Activated effector memory CD4-positive, alpha-beta T cell treated with anti-CD3 and anti-CD28 coated beads, Interleukin-2, amount 50 U/mL, for 16 hours (primary cell): ENCODE results near the gene TMEM258.
A peak's percentile ranks its signal among the peaks of the same experiment; 100 is the strongest.

ENCODE experiments used
- DNase-seq: peaks from one replicate; pipeline ENCODE4 v3.0.0-alpha.2; 2020

TMEM258 gene

GRCh38 chr11:61754534-61755482 is 37.6 kb downstream of the TMEM258 start:
- no peak for DNase-seq

- no peak for DNase-seq
Measured at GRCh38 chr11:61753672-61754071, 38.7 kb downstream of the TMEM258 start.

DNA sequence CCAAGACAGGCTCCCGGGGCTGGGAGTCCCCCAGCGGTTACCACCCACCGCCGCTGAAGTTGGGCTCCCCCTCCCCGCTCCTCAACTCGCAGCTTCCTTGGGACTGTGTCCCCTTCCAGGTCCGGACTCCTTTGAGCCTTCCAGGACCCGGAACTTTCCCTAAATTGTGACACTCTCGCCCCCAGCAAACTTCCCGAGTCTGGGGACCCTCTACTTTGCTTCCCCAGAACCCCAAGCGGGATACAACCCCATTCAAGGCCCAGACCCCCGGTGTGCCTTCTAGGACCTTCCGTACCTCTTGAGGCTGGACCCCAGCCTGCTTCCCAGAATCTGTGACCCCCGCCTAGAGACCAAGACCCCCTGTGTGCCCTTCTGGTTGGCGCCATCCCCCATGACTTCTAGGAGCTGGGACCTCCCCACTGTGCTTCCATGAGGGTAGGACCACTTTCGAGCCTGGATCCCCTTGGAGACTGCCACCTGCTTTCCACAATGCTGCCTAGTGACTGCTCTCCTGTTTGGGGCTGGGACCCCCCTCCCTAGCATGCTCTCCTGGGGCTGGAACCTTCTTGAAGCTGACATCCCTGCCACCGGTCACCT is 39.4 kb downstream of the TMEM258 start:
- no peak for DNase-seq

GRCh38 chr11:61752117-61752924 is 40.1 kb downstream of the TMEM258 start, which contains the start of gene MYRF:
Gene MYRF (plus strand): TSS chr11:61752636. CDS start chr11:61752745, 109 bp downstream.
- DNase-seq, result peak; percentile 87

- DNase-seq, result no peak
Measured at GRCh38 chr11:61751384-61751783, 41.0 kb downstream of the TMEM258 start.

GRCh38 chr11:61750631-61751273 is 41.6 kb downstream of the TMEM258 start:
- no peak for DNase-seq

- DNase-seq, result no peak
Measured at GRCh38 chr11:61749591-61750217, 42.7 kb downstream of the TMEM258 start.

DNA sequence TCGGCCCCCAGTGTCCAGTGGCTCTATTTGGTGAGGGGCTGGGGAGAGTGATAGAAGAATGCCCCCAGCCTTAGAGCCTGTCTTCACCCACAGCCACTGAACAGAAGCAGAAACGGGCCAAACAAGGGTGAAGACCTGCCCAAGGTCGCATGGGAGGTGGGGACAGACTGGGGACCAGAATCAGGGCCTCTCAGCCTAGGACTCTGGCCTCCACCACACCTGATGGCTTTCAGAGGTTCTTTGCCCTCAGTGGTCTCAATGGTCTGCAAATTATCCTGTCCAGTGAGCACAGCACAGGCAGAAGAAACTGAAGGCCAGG is 44.5 kb downstream of the TMEM258 start:
- DNase-seq, result no peak

DNA sequence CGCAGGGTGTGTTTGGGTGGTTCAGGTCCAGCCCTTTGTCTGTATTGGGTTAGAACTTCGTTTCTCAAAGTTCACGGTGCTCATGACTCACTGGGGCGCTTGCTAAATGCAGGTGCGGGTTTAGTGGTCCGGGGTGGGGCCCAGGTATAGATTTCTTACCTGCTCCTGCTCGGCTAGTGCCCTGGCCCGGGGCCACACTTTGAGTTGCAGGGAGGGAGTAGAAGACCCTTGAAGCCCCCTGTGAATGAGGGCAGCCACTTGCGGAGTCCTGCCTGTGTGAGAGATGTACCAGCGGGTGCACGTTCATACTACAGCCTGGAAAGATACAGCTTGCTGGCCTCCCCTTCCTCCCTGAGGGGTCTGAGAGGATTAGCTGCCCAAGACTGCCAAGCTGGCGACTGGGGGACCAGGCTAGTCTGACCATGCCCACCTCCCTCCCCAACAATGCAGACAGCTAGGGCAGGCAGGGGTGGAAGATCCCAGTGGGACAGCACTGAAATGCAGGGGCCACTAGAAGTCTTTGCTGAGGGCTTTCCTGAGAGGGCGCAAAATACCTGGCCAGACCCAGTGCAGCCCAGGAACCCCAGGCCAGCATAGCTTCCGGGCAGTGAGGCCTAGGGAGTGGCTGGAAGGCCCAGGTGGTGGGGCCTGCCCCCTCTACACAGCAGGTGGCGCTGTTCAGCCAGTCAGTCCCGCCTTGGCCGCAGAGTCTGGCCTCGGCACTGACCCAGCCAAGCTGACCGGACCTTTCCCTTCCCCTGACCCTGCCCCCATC is 45.0 kb downstream of the TMEM258 start:
- DNase-seq, result peak; percentile 78

DNA sequence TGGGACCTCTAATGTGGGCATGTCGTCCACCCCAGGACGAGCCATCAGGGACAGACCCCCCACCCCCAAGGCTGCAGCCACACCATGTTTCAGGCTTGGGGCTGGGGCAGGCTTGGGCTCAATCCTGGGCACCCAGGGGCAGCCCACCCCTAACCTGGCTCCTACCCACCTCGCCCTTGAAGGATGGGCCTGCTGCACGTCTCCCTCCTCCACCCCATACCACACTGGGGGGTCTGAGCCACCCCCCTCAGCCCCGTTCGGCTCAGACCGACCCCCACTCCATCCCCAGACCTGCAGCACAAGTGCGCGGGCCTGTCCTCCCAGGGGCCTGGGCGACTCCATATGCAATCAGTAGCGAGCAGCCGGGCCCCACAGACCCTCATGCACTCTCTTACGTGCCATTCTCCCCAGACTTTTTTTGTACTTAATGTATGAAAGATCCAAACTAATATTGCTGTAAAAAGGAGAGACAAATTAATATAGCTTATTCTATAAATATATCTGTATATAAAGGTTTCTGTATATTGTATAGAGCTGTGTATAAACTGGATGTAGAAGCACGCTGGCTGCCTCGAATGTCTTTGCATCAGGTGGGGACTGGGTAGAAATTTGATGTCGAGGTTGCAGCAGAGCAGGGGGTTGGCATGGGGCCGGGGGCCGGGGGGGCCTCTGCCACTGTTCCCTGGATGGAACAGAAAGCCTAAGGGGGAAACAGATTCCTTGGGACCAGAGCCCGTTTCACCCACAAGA is 45.8 kb downstream of the TMEM258 start:
- DNase-seq, result no peak

DNA sequence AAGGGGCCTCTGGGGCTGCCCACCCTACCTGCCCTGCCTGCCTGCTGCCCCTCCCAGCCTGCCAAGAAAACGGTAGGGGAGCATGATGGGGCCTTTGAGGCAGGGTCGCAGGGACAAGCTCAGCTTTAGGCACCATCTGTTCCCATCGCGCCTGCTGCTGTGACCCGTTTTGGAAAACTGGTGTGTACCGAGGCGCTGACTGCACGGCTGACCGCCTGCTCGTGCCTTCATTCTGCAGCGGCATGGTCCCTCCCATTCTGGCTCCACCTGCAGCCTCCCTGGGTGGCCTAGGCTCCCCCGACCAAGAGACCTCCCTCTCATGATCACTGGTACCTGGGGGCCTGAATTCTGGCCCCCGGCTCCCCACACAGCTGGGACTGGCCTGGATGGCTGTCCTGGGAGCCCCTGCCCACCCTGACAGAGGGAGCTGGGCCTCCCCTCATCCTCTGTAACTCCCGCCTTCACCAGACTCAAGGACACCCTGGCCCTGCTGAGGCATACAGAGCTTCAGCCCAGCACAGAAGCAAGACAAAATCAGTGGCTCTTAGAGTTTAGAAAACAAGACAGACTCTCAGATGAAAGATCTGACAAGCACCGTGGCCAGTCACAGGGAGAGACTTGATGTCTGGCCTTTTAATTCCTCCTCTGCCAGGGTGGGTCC is 46.5 kb downstream of the TMEM258 start:
- no peak for DNase-seq

DNA sequence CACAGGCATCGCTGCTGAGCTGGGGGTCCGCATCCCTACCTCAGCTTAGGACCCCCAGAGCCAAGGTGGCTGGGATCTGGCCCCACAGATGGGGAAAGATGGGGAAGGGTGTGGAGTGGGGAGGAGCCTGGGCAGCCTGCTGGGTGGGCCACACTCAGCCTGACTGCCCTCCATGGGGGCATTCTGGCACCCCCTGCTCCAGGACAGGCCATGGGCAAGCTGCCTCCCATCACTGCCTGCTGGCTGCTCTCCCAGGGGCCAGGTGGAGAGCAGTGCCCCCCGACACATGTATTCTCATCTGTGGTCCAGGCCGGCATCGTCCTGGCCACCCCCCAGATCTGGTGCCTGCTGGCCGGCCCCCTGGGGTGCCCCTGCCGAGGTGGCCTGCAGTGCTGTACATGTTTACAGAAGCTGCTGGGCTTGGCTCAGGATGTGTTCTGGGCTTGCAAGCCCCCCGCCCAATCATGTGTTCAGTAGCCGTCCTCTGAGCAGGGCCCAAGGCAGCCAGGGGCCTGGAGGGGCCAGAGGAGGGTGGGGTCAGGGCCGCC is 47.7 kb downstream of the TMEM258 start:
- DNase-seq, result no peak

DNA sequence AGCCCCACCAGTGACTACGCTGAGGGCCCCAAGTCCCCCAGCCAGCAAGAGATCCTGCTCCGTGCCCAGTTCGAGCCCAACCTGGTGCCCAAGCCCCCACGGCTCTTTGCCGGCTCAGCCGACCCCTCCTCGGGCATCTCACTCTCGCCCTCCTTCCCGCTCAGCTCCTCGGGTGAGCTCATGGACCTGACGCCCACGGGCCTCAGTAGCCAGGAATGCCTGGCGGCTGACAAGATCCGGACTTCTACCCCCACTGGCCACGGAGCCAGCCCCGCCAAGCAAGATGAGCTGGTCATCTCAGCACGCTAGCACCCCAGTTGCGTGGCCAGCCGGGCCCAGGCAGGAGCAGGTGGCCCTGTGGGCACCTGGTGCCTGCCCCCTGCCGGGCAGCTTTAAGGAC is 48.2 kb downstream of the TMEM258 start:
- DNase-seq, result no peak

GRCh38 chr11:61743486-61744095 is 48.8 kb downstream of the TMEM258 start:
- no peak for DNase-seq

- no peak for DNase-seq
Measured at GRCh38 chr11:61742391-61742790, 50.0 kb downstream of the TMEM258 start.

GRCh38 chr11:61739966-61740365 is 52.4 kb downstream of the TMEM258 start:
- no peak for DNase-seq

GRCh38 chr11:61739413-61739812 is 53.0 kb downstream of the TMEM258 start:
- no peak for DNase-seq
